Upper lobe of left lung (tissue), 6 donors: ENCODE measurements around the gene ACTL7B. TPM values are rescaled to one million over a fixed set of nuclear protein-coding genes. Genes with fewer than 3 reads are reported as not detected.
A peak's percentile ranks its signal among the peaks of the same experiment; 100 is the strongest.

Experiments used
- ATAC-seq, 2 donors: fragments of 200-7000 bp; cut with Tn5 transposase; one replicate each; pipeline ENCODE4 v1.9.1; 2022; ENCODE audit warnings: mild to moderate bottlenecking in 2 of 2, moderate library complexity in 2 of 2; ENCODE audit not compliant: low FRiP score in 2 of 2
- DNase-seq, 2 donors: peaks; one replicate each; pipeline ENCODE4 v3.0.0-alpha.2; 2019 to 2020
- H3K27ac ChIP-seq, 4 donors: fragments of 200-600 bp; sonication (generic); one replicate each; pipeline ENCODE4 v1.5.1; 2016 to 2019
- H3K27me3 ChIP-seq, 4 donors: fragments of 200-600 bp; sonication (generic); one replicate each; pipeline ENCODE4 v1.5.1; 2017 to 2019
- H3K36me3 ChIP-seq, 4 donors: fragments of 200-600 bp; sonication (generic); one replicate each; pipeline ENCODE4 v1.5.1; 2016 to 2019
- H3K4me1 ChIP-seq, 4 donors: fragments of 200-600 bp; sonication (generic); one replicate each; pipeline ENCODE4 v1.5.1; 2018 to 2019
- H3K4me3 ChIP-seq, 4 donors: fragments of 200-600 bp; sonication (generic); one replicate each; pipeline ENCODE4 v1.5.1; 2017 to 2019; ENCODE audit warnings: mild to moderate bottlenecking in 2 of 4, moderate library complexity in 1 of 4
- H3K9me3 ChIP-seq, 4 donors: fragments of 200-600 bp; sonication (generic); one replicate each; pipeline ENCODE4 v1.5.1; 2018 to 2019
- CTCF ChIP-seq, 6 experiments: fragments of 450-650 bp in 4 of 6; fragments of 200-600 bp in 2 of 6; sonication (generic) in 2 of 6; IDR thresholded peaks; one replicate each; pipeline ENCODE4 v1.5.1; 2016 to 2019; ENCODE audit warnings: antibody characterized with exemption in 6 of 6
- EP300 ChIP-seq, 4 donors: sonication (generic); formaldehyde crosslinking; IDR thresholded peaks; one replicate each; pipeline ENCODE4 v1.5.1; 2017; ENCODE audit warnings: antibody characterized with exemption in 4 of 4, control low read depth in 2 of 4
- POLR2A ChIP-seq, 4 donors: fragments of 450-650 bp; IDR thresholded peaks; one replicate each; pipeline ENCODE4 v1.5.1; 2016 to 2017; ENCODE audit warnings: antibody characterized with exemption in 4 of 4, mild to moderate bottlenecking in 2 of 4
- POLR2AphosphoS5 ChIP-seq, 2 donors: sonication (generic); formaldehyde crosslinking; IDR thresholded peaks; one replicate each; pipeline ENCODE4 v1.5.1; 2017; ENCODE audit warnings: antibody characterized with exemption in 2 of 2
- WGBS, 2 donors: methylation state at CpG; one replicate each; pipeline ENCODE4 v1.1.5; 2017 to 2018; 5-methylcytosine and 5-hydroxymethylcytosine counted together
- total RNA-seq, 6 donors: library from RNA; depleted of rRNA in 4 of 6; stranded (reverse); fragments of >200 nt in 4 of 6; gene quantifications; one replicate each; pipeline versions ENCODE4 v1.1.0 to v1.2.1, GENCODE V29; 2016 to 2021
- donor health status: DM: no; HTN: no; CAD: no; lungs with moderate emphysema.
- donor health status: DM: no; HTN: yes; CAD: no; lungs with severe emphysema.

ACTL7B gene
- total RNA-seq, 6 donors from 2014 or later = 0.30 TPM; not detected in 5

DNA sequence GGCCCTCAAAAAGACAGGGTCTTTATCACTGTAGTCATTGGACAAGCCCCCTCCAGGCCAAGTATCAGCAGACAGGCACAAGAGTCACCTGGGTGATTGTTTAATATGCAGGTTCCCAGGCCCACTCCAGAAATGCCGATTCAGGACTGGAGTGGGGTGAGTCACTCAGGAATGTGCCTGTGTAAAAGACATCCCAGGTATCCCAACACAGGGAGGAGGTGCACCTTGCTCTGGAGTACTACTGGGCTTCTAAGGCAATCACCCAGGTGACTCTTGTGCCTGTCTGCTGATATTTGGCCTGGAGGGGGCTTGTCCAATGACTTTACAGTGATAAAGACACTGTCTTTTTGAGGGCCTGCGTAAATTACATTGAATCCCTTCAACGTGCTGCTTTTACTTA is 40.6 kb downstream of the ACTL7B start:
- ATAC-seq (peak in 1 of 2 donors; percentile 78), DNase-seq (no peak)
- Histone ChIP-seq H3K4me1 (peaks cover 0 to 29% (median 9%) of the 10 kb centered on the region in 4 donors), H3K36me3 (no peaks in the 10 kb centered on the region), H3K4me3 (no peak overlapping the region), H3K9me3 (no peaks in the 10 kb centered on the region), H3K27ac (no peak overlapping the region), H3K27me3 (no peaks in the 10 kb centered on the region)
- TF ChIP-seq EP300 (IDR thresholded peaks at IDR 0.05) (no peak), POLR2A (IDR thresholded peaks at IDR 0.05) (no peak), CTCF (IDR thresholded peaks at IDR 0.05) (no peak), POLR2AphosphoS5 (IDR thresholded peaks at IDR 0.05) (no peak)
- WGBS, 2 donors = 73 to 76% methylated on average over 3 of the region's 3 CpGs

GRCh38 chr9:108813951-108814601 is 41.7 kb downstream of the ACTL7B start:
- Histone ChIP-seq H3K27ac (no peak overlapping the region), H3K36me3 (no peaks in the 10 kb centered on the region), H3K27me3 (no peaks in the 10 kb centered on the region), H3K4me1 (peaks cover 0 to 29% (median 9%) of the 10 kb centered on the region in 4 donors), H3K4me3 (no peak overlapping the region), H3K9me3 (no peaks in the 10 kb centered on the region)
- WGBS, 2 donors = 93 to 94% methylated on average over 2 of the region's 2 CpGs
- no peak for TF ChIP-seq EP300 (IDR thresholded peaks at IDR 0.05)
- TF ChIP-seq CTCF (IDR thresholded peaks at IDR 0.05) = peak in 4 of 6 experiments; percentile 23 to 51 (median 40)
- TF ChIP-seq POLR2A (IDR thresholded peaks at IDR 0.05) = no peak
- TF ChIP-seq POLR2AphosphoS5 (IDR thresholded peaks at IDR 0.05) = no peak
- DNase-seq = no peak
- peak; percentile 47 to 55 for ATAC-seq

- Histone ChIP-seq H3K4me3 (no peak overlapping the region), H3K27ac (peak overlapping the region in 2 of 4 donors; percentile 11 to 28), H3K9me3 (no peaks in the 10 kb centered on the region), H3K36me3 (no peaks in the 10 kb centered on the region), H3K4me1 (peaks cover 0 to 29% (median 9%) of the 10 kb centered on the region in 4 donors), H3K27me3 (no peaks in the 10 kb centered on the region)
- WGBS, 2 donors = 48% methylated on average over 8 of the region's 8 CpGs
- DNase-seq = no peak
- TF ChIP-seq POLR2AphosphoS5 (IDR thresholded peaks at IDR 0.05) (no peak), EP300 (IDR thresholded peaks at IDR 0.05) (no peak), CTCF (IDR thresholded peaks at IDR 0.05) (no peak), POLR2A (IDR thresholded peaks at IDR 0.05) (no peak)
- no peak for ATAC-seq
These were observed 43.3 kb downstream of the ACTL7B start for GRCh38 chr9:108812396-108813025.

- 47 to 54% methylated on average over 1 of the region's 1 CpG for WGBS, 2 donors
- TF ChIP-seq CTCF (IDR thresholded peaks at IDR 0.05) = no peak
- TF ChIP-seq POLR2AphosphoS5 (IDR thresholded peaks at IDR 0.05) = no peak
- Histone ChIP-seq H3K4me1 (peaks cover 0 to 29% (median 9%) of the 10 kb centered on the region in 4 donors), H3K4me3 (no peak overlapping the region), H3K36me3 (no peaks in the 10 kb centered on the region), H3K27me3 (no peaks in the 10 kb centered on the region), H3K9me3 (no peaks in the 10 kb centered on the region), H3K27ac (peak overlapping the region in 1 of 4 donors; percentile 28)
- DNase-seq (no peak), ATAC-seq (no peak)
These were observed 43.8 kb downstream of the ACTL7B start for GRCh38 chr9:108811944-108812343.
